ENCODE measurements around the gene SLC38A10. TPM values are rescaled to one million over a fixed set of nuclear protein-coding genes. Genes with fewer than 3 reads are reported as not detected.

SLC38A10 gene
- total RNA-seq, 2 donors from 2014 or later = 83.0 to 129 TPM

- Histone ChIP-seq H3K4me3 (no peak overlapping the region), H3K27me3 (replicated peaks; ENCODE audit: insufficient read depth) (no peaks in the 10 kb centered on the region), H3K4me1 (ENCODE audit: control insufficient read depth in 1 of 2, low read depth in 2 of 2) (peaks cover 0 to 26% of the 10 kb centered on the region in 2 donors), H3K9me3 (no peaks in the 10 kb centered on the region), H3K36me3 (peaks cover 20% of the 10 kb centered on the region), H3K27ac (no peak overlapping the region)
- no peak for ATAC-seq (ENCODE audit: insufficient number of reproducible peaks, low FRiP score, low read depth)
- no peak for DNase-seq (ENCODE audit: low spot score)
- TF ChIP-seq CTCF (IDR thresholded peaks at IDR 0.05) = no peak
These were observed 42.7 kb downstream of the SLC38A10 start for GRCh38 chr17:81252326-81252986.

- Histone ChIP-seq H3K27me3 (replicated peaks; ENCODE audit: insufficient read depth) (no peaks in the 10 kb centered on the region), H3K27ac (no peak overlapping the region), H3K4me3 (no peak overlapping the region), H3K36me3 (peaks cover 20% of the 10 kb centered on the region), H3K9me3 (no peaks in the 10 kb centered on the region), H3K4me1 (ENCODE audit: control insufficient read depth in 1 of 2, low read depth in 2 of 2) (peaks cover 0 to 26% of the 10 kb centered on the region in 2 donors)
- DNase-seq (ENCODE audit: low spot score) (no peak), ATAC-seq (ENCODE audit: insufficient number of reproducible peaks, low FRiP score, low read depth) (no peak)
- TF ChIP-seq CTCF (IDR thresholded peaks at IDR 0.05) = no peak
These were observed 43.3 kb downstream of the SLC38A10 start for GRCh38 chr17:81251709-81252301.

- ATAC-seq (ENCODE audit: insufficient number of reproducible peaks, low FRiP score, low read depth) (no peak), DNase-seq (ENCODE audit: low spot score) (no peak)
- Histone ChIP-seq H3K4me3 (no peak overlapping the region), H3K27me3 (replicated peaks; ENCODE audit: insufficient read depth) (no peaks in the 10 kb centered on the region), H3K4me1 (ENCODE audit: control insufficient read depth in 1 of 2, low read depth in 2 of 2) (peaks cover 0 to 24% of the 10 kb centered on the region in 2 donors), H3K27ac (no peak overlapping the region), H3K9me3 (no peaks in the 10 kb centered on the region), H3K36me3 (peaks cover 20% of the 10 kb centered on the region)
- TF ChIP-seq CTCF (IDR thresholded peaks at IDR 0.05) = no peak
These were observed 43.9 kb downstream of the SLC38A10 start for GRCh38 chr17:81251094-81251708.

GRCh38 chr17:81250286-81251093, 44.6 kb downstream of the SLC38A10 start:
- no peak overlapping the region for H3K4me3 ChIP-seq
- peaks cover 20% of the 10 kb centered on the region for H3K36me3 ChIP-seq
- no peak for TF ChIP-seq CTCF (IDR thresholded peaks at IDR 0.05)
- ATAC-seq (ENCODE audit: insufficient number of reproducible peaks, low FRiP score, low read depth) (no peak), DNase-seq (ENCODE audit: low spot score) (no peak)
- no peak overlapping the region for H3K27ac ChIP-seq
- no peaks in the 10 kb centered on the region for H3K9me3 ChIP-seq
- no peaks in the 10 kb centered on the region for H3K27me3 ChIP-seq (replicated peaks; ENCODE audit: insufficient read depth)
- peaks cover 0 to 17% of the 10 kb centered on the region in 2 donors for H3K4me1 ChIP-seq (ENCODE audit: control insufficient read depth in 1 of 2, low read depth in 2 of 2)
